ENCODE data around the gene YLPM1.

The YLPM1 gene

GRCh38 chr14:74879427-74880182, 116.5 kb downstream of the YLPM1 start:
- DNase-seq, result no peak

GRCh38 chr14:74881431-74882102, 118.5 kb downstream of the YLPM1 start, which contains the start of gene DLST:
Gene DLST, plus strand, starts transcription at chr14:74881916. Its CDS starts 38 bp downstream, at chr14:74881954.
- peak; percentile 91 for DNase-seq

DNA sequence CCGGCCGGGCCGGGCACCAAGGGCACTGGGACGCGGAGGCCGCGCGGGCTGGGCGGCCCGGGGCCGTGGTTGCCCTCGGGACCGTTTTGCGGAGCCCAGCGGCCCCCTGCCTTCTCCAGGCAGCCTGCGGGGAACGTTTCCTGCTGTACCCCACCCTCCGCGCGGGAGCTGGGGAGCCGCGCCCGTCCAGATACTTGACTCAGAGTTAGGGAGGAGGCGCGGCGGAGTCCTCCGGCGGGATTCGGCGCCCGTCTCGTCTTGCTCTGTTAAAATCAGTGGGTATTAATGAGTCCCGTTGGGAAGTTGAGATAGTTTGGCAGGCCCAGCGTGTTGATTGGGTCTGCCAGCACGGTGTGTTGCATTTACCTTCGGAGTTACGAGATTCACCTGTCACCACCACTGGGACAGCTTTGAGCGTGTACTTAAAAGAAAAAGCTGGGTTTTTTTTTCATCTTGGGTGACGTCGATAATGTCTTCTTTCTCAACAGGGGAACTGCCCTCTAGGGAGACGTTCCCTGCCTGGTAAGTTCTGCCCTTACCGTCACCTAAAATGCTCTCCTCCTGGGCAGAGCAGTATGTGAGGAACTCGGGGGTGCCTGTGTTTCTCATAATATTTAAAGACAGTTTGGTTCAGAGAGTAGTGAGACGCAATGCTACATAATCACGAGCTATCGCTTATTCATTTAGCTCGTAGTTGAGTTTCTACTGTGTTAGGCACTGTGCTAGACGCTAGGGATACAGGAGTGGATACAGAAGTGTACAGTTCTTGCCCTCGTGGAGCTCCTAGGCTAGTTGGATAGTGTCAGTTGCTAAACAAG, 119.2 kb downstream of the YLPM1 start:
- DNase-seq, result peak; percentile 69
